Prostate gland (tissue), 2 donors: ENCODE results near the gene KIF18A. TPM values are rescaled to one million over a fixed set of nuclear protein-coding genes. Genes with fewer than 3 reads are reported as not detected.

Experiments used
- DNase-seq: peaks from one replicate; pipeline ENCODE4 v3.0.0-alpha.2; 2019; ENCODE audit warnings: low spot score
- H3K27ac ChIP-seq, 2 donors: fragments of 200-600 bp; sonication (generic); 2 replicates each; pipeline ENCODE4 v1.5.1; 2017 to 2019
- H3K27me3 ChIP-seq: fragments of 200-600 bp; sonication (generic); replicated peaks from 2 replicates; pipeline ENCODE4 v1.5.1; 2019; ENCODE audit not compliant: insufficient read depth
- H3K36me3 ChIP-seq, 2 donors: fragments of 200-600 bp; sonication (generic); 1 replicate in 1 of 2; 2 replicates in 1 of 2; pipeline versions ENCODE4 v1.5.1 to v1.8.1; 2017 to 2019
- H3K4me1 ChIP-seq: fragments of 200-600 bp; sonication (generic); replicated peaks from 2 replicates; pipeline ENCODE4 v1.5.1; 2019
- H3K4me3 ChIP-seq, 2 donors: fragments of 200-600 bp; sonication (generic); 2 replicates each; pipeline ENCODE4 v1.5.1; 2017 to 2019
- H3K9me3 ChIP-seq: fragments of 200-600 bp; sonication (generic); 2 replicates; pipeline ENCODE4 v1.5.1; 2017
- POLR2A ChIP-seq: fragments of 450-650 bp; IDR thresholded peaks from one replicate; pipeline ENCODE4 v1.6.1; 2016; ENCODE audit warnings: antibody characterized with exemption, mild to moderate bottlenecking
- POLR2AphosphoS5 ChIP-seq: sonication (generic); formaldehyde crosslinking; IDR thresholded peaks from one replicate; pipeline ENCODE4 v1.6.1; 2017; ENCODE audit warnings: antibody characterized with exemption
- WGBS: methylation state at CpG from one replicate; pipeline ENCODE4 v1.1.5; 2018; 5-methylcytosine and 5-hydroxymethylcytosine counted together
- intact Hi-C: fragments of 100-400 bp; cut with DNase I; formaldehyde crosslinking; loops from one replicate; pipeline ENCODE4 v1.14.2; 2022
- total RNA-seq, 2 donors: library from RNA; depleted of rRNA; stranded (reverse); fragments of >200 nt; gene quantifications; one replicate each; pipeline ENCODE4 v1.1.0, GENCODE V29; 2016
- TF ChIP-seq, protein P1 (sequence below), 4 experiments: fragments of 200-600 bp in 2 of 4; fragments of 450-650 bp in 2 of 4; sonication (generic) in 2 of 4; IDR thresholded peaks; 1 replicate in 3 of 4; 2 replicates in 1 of 4; pipeline ENCODE4 v1.5.1; 2016 to 2019; ENCODE audit warnings: antibody characterized with exemption in 4 of 4, mild to moderate bottlenecking in 2 of 4, moderate library complexity in 2 of 4

KIF18A gene
- total RNA-seq, 2 donors from 2014 or later, result 0.73 to 3.8 TPM

DNA sequence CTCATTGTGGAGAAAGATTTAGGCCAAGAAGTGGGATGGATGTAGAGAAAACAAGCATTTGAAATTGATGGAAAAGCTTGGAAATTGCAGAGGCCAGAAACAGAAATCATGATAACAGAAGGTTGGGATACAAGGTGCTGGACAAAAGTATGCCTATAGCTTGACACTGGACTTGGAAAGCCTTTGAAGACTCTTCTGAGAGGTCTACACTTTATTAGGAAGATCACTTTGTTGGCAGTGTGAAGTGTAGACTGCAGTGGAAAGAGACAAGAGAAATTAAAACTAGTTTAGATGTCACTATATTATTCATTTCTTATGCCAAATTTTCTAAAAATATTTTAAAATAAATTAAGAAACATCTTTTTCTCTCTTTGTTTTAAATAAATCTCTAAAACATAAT, 59.1 kb downstream of the KIF18A start:
- Histone ChIP-seq H3K27ac (no peak overlapping the region), H3K27me3 (no peaks in the 10 kb centered on the region), H3K36me3 (no peaks in the 10 kb centered on the region), H3K4me3 (no peak overlapping the region), H3K4me1 (no peaks in the 10 kb centered on the region), H3K9me3 (no peaks in the 10 kb centered on the region)
- no peak for TF ChIP-seq POLR2A
- TF ChIP-seq, protein P1, sequence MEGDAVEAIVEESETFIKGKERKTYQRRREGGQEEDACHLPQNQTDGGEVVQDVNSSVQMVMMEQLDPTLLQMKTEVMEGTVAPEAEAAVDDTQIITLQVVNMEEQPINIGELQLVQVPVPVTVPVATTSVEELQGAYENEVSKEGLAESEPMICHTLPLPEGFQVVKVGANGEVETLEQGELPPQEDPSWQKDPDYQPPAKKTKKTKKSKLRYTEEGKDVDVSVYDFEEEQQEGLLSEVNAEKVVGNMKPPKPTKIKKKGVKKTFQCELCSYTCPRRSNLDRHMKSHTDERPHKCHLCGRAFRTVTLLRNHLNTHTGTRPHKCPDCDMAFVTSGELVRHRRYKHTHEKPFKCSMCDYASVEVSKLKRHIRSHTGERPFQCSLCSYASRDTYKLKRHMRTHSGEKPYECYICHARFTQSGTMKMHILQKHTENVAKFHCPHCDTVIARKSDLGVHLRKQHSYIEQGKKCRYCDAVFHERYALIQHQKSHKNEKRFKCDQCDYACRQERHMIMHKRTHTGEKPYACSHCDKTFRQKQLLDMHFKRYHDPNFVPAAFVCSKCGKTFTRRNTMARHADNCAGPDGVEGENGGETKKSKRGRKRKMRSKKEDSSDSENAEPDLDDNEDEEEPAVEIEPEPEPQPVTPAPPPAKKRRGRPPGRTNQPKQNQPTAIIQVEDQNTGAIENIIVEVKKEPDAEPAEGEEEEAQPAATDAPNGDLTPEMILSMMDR (IDR thresholded peaks at IDR 0.05), result no peak
- TF ChIP-seq POLR2AphosphoS5, result no peak
- DNase-seq, result no peak
- intact Hi-C loops, result no loop called here

DNA sequence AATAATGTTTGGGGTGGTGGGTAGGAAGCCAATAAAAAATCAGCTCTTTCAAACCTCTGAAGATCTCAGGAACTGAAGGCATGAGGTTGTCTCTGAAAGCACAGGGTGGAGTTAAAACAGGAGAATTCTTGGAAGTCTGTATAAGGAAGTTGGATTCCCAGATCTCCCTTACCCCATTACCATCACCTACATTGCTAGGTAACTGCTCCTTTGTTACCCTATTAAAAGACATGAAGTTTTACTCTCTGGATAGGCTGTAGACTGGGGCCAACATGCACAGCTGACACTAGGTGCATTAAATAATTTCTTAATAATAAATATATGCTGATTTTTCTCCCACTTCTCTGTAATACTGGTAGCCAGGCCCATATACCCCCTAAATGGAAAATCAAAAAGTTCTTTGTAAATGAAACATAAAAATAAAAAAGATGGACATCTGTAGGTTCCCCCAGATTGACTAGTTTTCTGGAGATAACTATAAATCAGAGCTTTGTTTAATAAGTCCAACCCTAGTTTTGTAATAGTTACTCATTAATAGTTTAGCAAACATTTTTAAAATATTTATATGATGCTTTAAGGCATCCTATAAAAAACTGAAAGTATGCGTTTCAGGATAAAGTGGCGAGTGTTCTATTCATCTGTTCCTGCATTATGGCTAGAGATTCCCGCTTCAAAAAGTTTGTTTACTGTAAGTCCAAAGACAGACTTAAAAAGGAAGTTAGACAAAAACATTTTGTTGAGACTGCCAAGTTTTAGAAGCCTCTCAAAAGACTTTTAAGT, 63.8 kb downstream of the KIF18A start:
- Histone ChIP-seq H3K9me3 (no peaks in the 10 kb centered on the region), H3K27me3 (no peaks in the 10 kb centered on the region), H3K36me3 (no peaks in the 10 kb centered on the region), H3K27ac (no peak overlapping the region), H3K4me3 (no peak overlapping the region), H3K4me1 (no peaks in the 10 kb centered on the region)
- 42% methylated on average over 3 of the region's 3 CpGs for WGBS
- intact Hi-C loops, result no loop called here
- DNase-seq, result no peak
- TF ChIP-seq, protein P1 (IDR thresholded peaks at IDR 0.05), result no peak
- TF ChIP-seq POLR2AphosphoS5 (no peak), POLR2A (no peak)

DNA sequence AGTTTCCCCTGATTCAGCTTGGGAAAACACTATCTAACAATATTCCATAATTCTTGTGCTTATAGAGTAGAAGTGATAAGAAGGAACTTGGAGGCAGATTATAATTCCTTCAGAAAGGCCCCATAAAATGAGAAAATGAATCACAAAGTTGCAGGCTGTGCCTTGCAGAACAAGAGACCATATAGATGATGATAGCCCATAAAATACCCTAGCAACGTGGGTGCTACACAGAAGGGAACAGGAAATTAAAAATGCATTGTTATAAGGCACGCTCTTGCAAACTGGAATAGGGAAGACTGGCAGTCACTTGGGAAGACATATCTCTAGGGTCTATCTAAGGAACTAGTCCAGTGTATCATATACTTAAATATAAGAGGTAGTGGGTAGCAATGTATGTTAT, 67.6 kb downstream of the KIF18A start:
- Histone ChIP-seq H3K27ac (no peak overlapping the region), H3K36me3 (no peaks in the 10 kb centered on the region), H3K9me3 (no peaks in the 10 kb centered on the region), H3K4me1 (no peaks in the 10 kb centered on the region), H3K27me3 (no peaks in the 10 kb centered on the region), H3K4me3 (no peak overlapping the region)
- WGBS, result 77% methylated on average over 2 of the region's 2 CpGs
- intact Hi-C loops, result no loop called here
- TF ChIP-seq, protein P1 (IDR thresholded peaks at IDR 0.05), result no peak
- no peak for TF ChIP-seq POLR2AphosphoS5
- TF ChIP-seq POLR2A, result no peak
- no peak for DNase-seq

DNA sequence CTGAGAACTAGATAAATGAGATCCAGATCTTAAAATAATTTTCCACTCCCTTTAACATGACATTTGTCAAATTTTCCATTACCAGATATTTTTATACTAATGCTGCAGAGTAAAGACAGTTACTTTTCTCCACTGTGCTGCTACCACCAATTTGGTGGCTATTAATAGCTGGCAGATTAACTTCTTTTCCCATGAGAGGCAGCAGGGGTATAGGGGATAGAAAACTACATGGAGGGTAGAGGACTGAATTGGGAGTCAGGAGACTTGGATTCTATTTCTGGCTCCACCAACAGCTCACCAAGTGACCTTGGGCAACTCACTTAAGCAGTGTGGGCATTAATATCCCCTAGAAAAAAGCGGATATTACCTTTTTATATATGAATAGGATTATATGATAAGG, 69.2 kb downstream of the KIF18A start:
- Histone ChIP-seq H3K36me3 (no peaks in the 10 kb centered on the region), H3K4me3 (no peak overlapping the region), H3K27me3 (no peaks in the 10 kb centered on the region), H3K4me1 (no peaks in the 10 kb centered on the region), H3K9me3 (no peaks in the 10 kb centered on the region), H3K27ac (no peak overlapping the region)
- no peak for TF ChIP-seq POLR2AphosphoS5
- TF ChIP-seq, protein P1 (IDR thresholded peaks at IDR 0.05), result no peak
- no peak for TF ChIP-seq POLR2A
- intact Hi-C loops, result no loop called here
- WGBS, result 81% methylated on average over 1 of the region's 1 CpG
- no peak for DNase-seq

DNA sequence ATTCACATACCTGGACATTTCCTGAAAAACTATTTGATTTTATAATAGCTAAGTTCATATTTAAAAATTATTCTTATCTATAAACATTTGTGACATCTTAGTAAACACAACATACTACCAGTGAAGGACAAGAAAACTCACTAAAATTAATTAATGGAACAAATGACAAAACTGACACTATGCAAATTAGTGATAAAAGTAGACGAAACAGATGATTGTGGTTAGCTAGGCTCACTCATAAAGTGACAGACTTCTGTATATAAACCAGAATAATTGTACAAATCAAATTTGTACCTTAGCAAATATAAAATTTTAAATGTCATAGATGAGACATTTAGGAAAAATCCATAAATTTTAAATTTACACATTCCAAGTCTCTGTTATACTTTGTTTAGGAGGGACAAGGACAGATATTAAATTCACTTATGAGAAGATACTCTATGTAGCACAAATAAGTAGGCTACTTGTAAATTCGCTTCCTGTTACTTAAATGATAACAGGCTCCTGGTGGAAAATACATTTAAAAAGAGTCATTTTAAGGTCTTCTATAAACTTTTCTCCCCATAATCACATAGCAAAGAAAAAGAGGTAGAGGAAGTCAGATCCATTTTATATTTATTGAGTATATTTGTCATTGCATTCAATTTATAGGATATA, 81.2 kb downstream of the KIF18A start:
- H3K36me3 ChIP-seq, result no peaks in the 10 kb centered on the region
- no peak overlapping the region for H3K4me3 ChIP-seq
- intact Hi-C loops, result no loop called here
- no peaks in the 10 kb centered on the region for H3K9me3 ChIP-seq
- no peak for DNase-seq
- H3K27me3 ChIP-seq, result no peaks in the 10 kb centered on the region
- WGBS, result 91% methylated on average over 2 of the region's 2 CpGs
- TF ChIP-seq POLR2A, result no peak
- TF ChIP-seq, protein P1 (IDR thresholded peaks at IDR 0.05), result no peak
- H3K27ac ChIP-seq, result no peak overlapping the region
- no peaks in the 10 kb centered on the region for H3K4me1 ChIP-seq
